Measurements from ENCODE around the gene SAP30BP.

- no peak for TF ChIP-seq CTCF (IDR thresholded peaks at IDR 0.05)
- no peak for TF ChIP-seq POLR2A (IDR thresholded peaks at IDR 0.05)
These were observed 49.5 kb upstream of the SAP30BP start for GRCh38 chr17:75617675-75618074.

Measured in gastroesophageal sphincter (tissue), 3 donors.